Measurements from ENCODE around the gene CSNK1G2.

GRCh38 chr19:1957562-1958248 lies 16.7 kb downstream of the CSNK1G2 start:
- no peak for TF ChIP-seq POLR2AphosphoS5 (IDR thresholded peaks at IDR 0.05; ENCODE audit: low read depth, low read length)
- TF ChIP-seq POLR2A (IDR thresholded peaks at IDR 0.05; ENCODE audit: low read depth, low read length), result no peak

All from GM12891 (cell line).